ENCODE data around the gene SFMBT2. TPM values are rescaled to one million over a fixed set of nuclear protein-coding genes. Genes with fewer than 3 reads are reported as not detected.

SFMBT2 gene
- total RNA-seq, 1 experiment from 2014 or later: 0.02 TPM

DNA sequence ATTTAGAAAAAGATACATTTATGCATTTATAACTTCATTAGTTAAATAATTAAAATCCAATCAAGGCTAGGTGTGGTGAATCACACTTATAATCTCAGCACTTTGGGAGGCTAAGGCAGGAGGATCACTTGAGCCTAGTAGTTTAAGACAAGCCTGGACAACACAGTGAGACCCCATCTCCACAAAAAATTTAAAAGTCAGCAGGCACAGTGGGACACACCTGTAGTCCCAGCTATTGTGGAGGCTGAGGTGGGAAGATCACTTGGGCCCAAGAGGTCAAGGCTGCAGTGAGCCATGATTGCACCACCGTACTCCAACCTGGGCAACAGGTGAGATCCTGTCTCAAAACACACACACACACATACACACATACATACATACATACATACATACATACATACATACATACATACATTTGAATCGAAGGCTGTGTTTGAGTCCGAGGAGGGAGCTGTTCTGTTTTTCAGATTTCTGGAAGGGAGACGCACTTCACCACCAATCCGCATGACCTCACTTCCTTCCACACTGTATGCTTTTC lies 30.1 kb downstream of the SFMBT2 start (continued):
- no peak for TF ChIP-seq TCF7L2 (IDR thresholded peaks at IDR 0.05; ENCODE audit: borderline replicate concordance, extremely low read depth, insufficient read depth, insufficient read length)

DNA sequence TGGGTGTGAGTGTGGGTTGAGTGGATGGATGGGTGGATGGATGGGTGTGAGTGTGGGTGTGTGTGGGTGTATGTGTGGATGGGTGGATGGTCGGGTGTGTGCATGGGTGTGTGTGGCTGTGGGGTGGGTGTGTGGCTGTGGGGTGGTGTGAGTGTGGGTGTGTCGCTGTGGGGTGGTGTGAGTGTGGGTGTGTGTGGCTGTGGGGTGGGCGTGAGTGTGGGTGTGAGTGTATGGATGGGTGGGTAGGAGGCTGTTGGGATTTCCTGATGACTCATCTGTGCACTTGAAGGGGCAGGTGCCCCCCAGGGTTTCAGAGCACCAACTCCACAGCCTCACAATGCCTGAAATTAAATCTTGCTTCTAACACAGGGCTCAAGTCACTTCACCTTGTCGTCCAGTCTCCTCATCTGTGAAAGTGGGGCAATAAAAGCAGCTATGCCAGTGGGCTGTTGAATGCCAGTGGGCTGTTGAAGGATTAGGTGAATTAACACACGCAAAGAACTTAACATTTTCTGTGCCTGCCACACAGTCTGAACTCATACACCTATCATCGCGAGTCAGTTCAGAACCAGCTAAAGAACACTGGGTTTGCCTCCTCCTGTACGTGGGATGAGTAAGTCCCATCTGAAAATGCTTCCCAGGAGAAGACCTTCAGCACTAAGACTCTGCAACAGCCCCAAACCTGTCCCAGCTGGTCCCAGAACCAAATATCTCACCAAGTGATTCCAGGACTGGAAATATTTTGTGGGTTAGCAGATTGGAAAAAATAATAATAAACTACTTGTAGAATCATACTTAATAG lies 32.0 kb downstream of the SFMBT2 start:
- no TSS peak for BruUV-seq (replicated peaks)
- Histone ChIP-seq H3K4me1 (ENCODE audit: control insufficient read depth in 1 of 2, insufficient read depth in 2 of 2, low read length in 2 of 2) (no peaks in the 10 kb centered on the region), H2AFZ (ENCODE audit: low read depth, low read length, poor library complexity, severe bottlenecking) (no peak overlapping the region), H3K27ac (ENCODE audit: low read depth, low read length) (no peak overlapping the region), H3K4me3 (replicated peaks in 1 of 2; ENCODE audit: low read depth in 1 of 2, low read length in 2 of 2) (no peak overlapping the region), H3K9me2 (ENCODE audit: insufficient read depth) (no peaks in the 10 kb centered on the region), H4K20me1 (ENCODE audit: insufficient read depth) (no peaks in the 10 kb centered on the region), H3K9me3 (ENCODE audit: control insufficient read depth in 1 of 2, insufficient read depth in 1 of 2, low read depth in 1 of 2, low read length in 2 of 2) (no peaks in the 10 kb centered on the region), H3K79me2 (ENCODE audit: insufficient read depth, low read length) (no peaks in the 10 kb centered on the region), H3K27me3 (ENCODE audit: insufficient read depth, low read length) (no peaks in the 10 kb centered on the region), H3K9ac (ENCODE audit: low read length) (no peak overlapping the region), H3K4me2 (ENCODE audit: low read length) (no peak overlapping the region), H3K36me3 (ENCODE audit: control insufficient read depth in 1 of 2, insufficient read depth in 2 of 2, low read length in 2 of 2) (no peaks in the 10 kb centered on the region)
- ChIA-PET CTCF (no interaction called here), RAD21 (ENCODE audit: low non-redundant PET in 1 of 2, low total read pairs in 2 of 2, uncharacterized antibody in 2 of 2, unreplicated experiment in 2 of 2) (no interaction called here), POLR2A (no interaction called here)
- ATAC-seq (no peak), DNase-seq (ENCODE audit: low read depth, low spot score) (no peak)
- TF ChIP-seq REST (IDR thresholded peaks at IDR 0.05; ENCODE audit: low read depth) (no peak), CTCF (IDR thresholded peaks at IDR 0.05 in 2 of 3, conservative IDR thresholded peaks at IDR 0.05 in 1 of 3; ENCODE audit: borderline replicate concordance in 1 of 3, insufficient read depth in 1 of 3, low read depth in 2 of 3, low read length in 2 of 3) (no peak), YY1 (IDR thresholded peaks at IDR 0.05; ENCODE audit: extremely low read depth, insufficient replicate concordance, low read depth, low read length) (no peak), TCF7L2 (IDR thresholded peaks at IDR 0.05; ENCODE audit: borderline replicate concordance, extremely low read depth, insufficient read depth, insufficient read length) (no peak), FOSL1 (IDR thresholded peaks at IDR 0.05; ENCODE audit: low read depth) (no peak), MAX (IDR thresholded peaks at IDR 0.05) (no peak)
- intact Hi-C loops (cut with micrococcal nuclease): no loop called here

All from HCT116 (cell line).